Measurements from ENCODE around the gene FZD8.

Gene FZD8

DNA sequence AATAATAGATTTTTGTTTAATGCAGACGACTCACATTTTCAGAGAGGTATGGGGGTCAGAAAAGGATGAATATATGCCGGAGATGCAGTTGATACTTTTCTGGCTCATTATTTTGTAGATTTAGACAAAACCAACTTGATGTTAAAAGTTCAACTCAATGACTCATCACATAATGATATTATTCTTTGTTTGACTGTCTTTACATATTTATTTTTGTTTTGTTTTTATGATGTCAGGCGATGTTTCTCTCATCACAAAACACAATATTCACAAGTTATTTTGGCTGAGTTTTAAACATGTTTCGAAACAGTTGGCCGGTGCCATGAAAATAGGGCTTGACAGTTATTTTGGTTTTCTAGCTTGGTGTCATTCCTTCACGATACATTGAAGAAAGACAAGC lies 35.7 kb downstream of the FZD8 start:
- DNase-seq (ENCODE audit: low read depth) = peak; percentile 14
- H3K4me3 ChIP-seq (ENCODE audit: low read length) = no peak overlapping the region
- no peak for TF ChIP-seq CTCF (conservative IDR thresholded peaks at IDR 0.05; ENCODE audit: low read depth, low read length)

- TF ChIP-seq CTCF (conservative IDR thresholded peaks at IDR 0.05; ENCODE audit: low read depth, low read length) = no peak
- no peak for DNase-seq (ENCODE audit: low read depth)
- H3K4me3 ChIP-seq (ENCODE audit: low read length) = no peak within 1 kb of the TSS
These were observed 36.9 kb downstream of the FZD8 start, which contains the start of gene GJD4 for GRCh38 chr10:35605191-35605590. Gene GJD4, plus strand, starts transcription at chr10:35605341. Its CDS starts 227 bp downstream, at chr10:35605568.

DNA sequence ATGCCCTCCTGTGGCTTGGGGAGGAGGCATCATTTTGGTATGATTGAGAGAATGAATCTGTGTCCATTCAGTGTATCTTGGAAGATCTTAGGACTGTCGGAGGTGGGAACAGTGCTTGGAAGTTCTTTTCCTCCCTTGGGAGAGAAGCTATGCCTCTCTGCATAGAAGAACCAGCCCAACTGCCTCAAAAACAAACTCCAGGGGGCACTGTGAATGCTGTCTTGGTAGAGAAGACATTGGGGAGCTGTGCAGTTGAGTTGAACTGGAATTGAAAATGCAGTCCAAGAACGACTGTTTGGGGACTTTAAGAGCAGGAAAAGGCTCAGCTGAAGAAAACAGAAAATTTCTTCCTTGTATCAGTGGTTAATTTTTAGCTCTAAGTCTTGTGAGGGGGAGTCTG lies 41.9 kb downstream of the FZD8 start:
- no peak for DNase-seq (ENCODE audit: low read depth)
- peak; percentile 45 for TF ChIP-seq CTCF (conservative IDR thresholded peaks at IDR 0.05; ENCODE audit: low read depth, low read length)
- H3K4me3 ChIP-seq (ENCODE audit: low read length) = no peak overlapping the region

DNA sequence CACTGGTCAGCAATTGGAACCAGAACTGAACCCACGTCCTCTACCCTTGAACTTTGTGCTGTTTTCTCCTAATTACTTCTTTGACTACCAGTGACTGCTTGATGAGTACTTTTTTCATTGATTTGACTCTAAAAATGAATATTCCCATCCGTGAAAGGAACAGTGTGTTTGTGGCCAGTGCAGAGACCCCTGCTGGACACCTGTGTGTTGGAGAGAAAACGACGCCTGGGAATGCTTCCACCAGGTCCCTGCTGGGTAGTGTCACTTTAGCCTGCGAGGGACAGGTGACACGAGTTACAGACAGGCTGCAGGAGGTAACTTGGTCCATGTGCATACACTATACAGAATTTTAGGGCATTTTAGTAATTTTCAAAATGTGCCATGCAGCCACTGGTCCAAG lies 43.7 kb downstream of the FZD8 start:
- peak; percentile 64 for TF ChIP-seq CTCF (conservative IDR thresholded peaks at IDR 0.05; ENCODE audit: low read depth, low read length)

DNA sequence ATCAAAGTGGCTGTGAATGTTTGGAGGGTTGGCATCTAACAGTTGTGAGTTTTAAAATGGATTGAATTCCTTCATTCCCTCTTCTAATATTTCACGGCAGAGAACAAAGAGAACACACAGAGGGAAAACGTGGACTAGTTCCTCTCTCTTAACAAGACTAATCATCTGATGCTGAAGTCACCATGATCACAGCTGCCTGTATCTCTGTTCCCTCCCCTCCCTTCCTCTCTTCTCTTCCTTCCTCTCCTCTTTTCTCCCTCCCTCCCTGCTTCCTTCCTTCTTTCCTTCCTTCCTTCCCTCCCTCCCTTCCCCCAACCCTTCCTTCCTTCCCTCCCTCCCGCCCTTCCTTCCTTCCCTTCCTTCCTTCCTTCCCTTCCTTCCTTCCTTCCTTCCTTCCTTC lies 47.0 kb downstream of the FZD8 start:
- no peak for DNase-seq (ENCODE audit: low read depth)
- TF ChIP-seq CTCF (conservative IDR thresholded peaks at IDR 0.05; ENCODE audit: low read depth, low read length) = no peak
- no peak overlapping the region for H3K4me3 ChIP-seq (ENCODE audit: low read length)

More for the DNA sequence above, 43.7 kb downstream of the FZD8 start:
- no peak overlapping the region for H3K4me3 ChIP-seq (ENCODE audit: low read length)
- DNase-seq (ENCODE audit: low read depth) = no peak

DNA sequence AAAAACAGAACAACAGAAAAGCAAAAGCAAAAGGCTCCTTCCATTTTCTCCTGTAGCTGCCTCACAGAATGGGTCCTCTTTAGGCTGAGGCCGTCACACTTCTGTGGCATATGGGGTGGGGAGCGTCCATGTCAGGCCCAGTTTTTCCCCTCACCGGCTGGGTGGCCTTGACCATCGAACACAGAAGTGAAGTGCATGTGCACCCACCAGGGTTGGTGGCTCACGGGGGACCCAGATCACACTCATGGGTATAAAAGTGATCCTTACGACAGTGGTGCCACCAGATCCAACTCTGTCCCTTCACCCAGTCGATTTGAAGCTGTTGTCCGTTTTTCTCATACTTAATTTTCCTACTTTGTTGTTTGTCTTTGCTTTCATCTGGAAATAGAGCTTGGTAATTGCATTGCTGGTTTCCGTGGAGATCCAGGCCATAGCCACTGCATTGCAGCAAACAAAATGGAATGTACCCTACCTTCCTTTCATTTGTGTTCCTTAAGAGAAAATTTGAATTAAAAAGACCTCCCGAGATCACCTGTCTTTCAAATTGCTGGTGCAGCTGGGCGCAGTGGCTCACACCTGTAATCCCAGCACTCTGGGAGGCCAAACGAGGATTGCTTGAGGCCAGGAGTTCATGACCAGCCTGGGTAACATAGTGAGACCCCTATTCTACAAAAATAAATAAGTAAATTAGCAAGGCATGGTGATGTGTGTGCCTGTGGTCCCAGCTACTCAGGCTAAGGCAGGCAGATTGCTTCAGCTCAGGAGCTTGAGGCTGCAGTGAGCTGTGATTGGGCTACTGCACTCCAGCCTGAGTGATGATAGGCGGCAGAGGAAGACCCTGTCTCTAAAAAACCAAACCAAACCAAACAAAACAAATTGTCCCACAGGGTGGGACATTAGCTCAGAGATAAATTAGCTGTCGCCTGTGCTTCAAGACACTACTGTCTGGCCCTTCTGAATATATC lies 47.7 kb downstream of the FZD8 start:
- TF ChIP-seq CTCF (conservative IDR thresholded peaks at IDR 0.05; ENCODE audit: low read depth, low read length) = no peak
- no peak for DNase-seq (ENCODE audit: low read depth)
- H3K4me3 ChIP-seq (ENCODE audit: low read length) = no peak overlapping the region

GRCh38 chr10:35592441-35592840 lies 49.7 kb downstream of the FZD8 start:
- no peak for TF ChIP-seq CTCF (conservative IDR thresholded peaks at IDR 0.05; ENCODE audit: low read depth, low read length)
- peak; percentile 97 for DNase-seq (ENCODE audit: low read depth)
- no peak overlapping the region for H3K4me3 ChIP-seq (ENCODE audit: low read length)

Data from retinal pigment epithelial cell (primary cell).